Measurements from ENCODE around the gene IL22RA1.

IL22RA1 gene

GRCh38 chr1:24070821-24071393, 72.0 kb downstream of the IL22RA1 start:
- peak; percentile 88 for DNase-seq

DNA sequence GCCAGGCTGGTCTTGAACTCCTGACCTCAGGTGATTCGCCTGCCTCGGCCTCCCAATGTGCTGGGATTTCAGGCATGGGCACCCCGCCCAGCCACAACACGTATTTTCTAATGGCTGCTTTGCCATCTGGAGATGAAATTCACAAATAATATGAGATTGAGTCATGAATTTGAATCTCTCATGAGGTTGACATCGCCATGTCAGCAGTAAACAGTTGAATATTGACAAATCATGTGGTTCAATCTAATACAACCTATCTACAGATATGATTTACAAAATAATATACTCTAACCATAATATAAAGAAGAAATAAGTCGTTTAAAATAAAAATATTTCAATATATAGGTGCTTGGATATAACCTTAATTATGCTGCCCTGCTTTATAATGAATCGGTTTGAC, 73.1 kb downstream of the IL22RA1 start:
- no peak for DNase-seq

All from retina (tissue), 1 donor.